Heart left ventricle (tissue), 16 donors: ENCODE data around the gene HMGCL. TPM values are rescaled to one million over a fixed set of nuclear protein-coding genes. Genes with fewer than 3 reads are reported as not detected.

Experiments
- ATAC-seq, 4 donors: fragments of 200-7000 bp; cut with Tn5 transposase; one replicate each; pipeline ENCODE4 v1.9.1; 2020 to 2022; ENCODE audit warnings: moderate library complexity in 4 of 4, mild to moderate bottlenecking in 3 of 4, moderate number of reproducible peaks in 1 of 4
- DNase-seq, 5 donors: peaks; one replicate each; pipeline ENCODE4 v3.0.0-alpha.2; 2020
- H3K27ac ChIP-seq, 12 donors: fragments of 200-600 bp; sonication (generic) in 4 of 12; one replicate each; pipeline versions ENCODE4 v1.5.0 to v1.8.0; 2016 to 2022; ENCODE audit warnings: mild to moderate bottlenecking in 2 of 12
- H3K27me3 ChIP-seq, 9 donors: fragments of 200-600 bp; sonication (generic) in 2 of 9; one replicate each; pipeline versions ENCODE4 v1.5.1 to v1.8.0; 2016 to 2022; ENCODE audit warnings: mild to moderate bottlenecking in 3 of 9
- H3K36me3 ChIP-seq, 9 donors: fragments of 200-600 bp; sonication (generic) in 2 of 9; one replicate each; pipeline versions ENCODE4 v1.5.0 to v1.8.0; 2018 to 2022; ENCODE audit warnings: mild to moderate bottlenecking in 2 of 9
- H3K4me1 ChIP-seq, 12 donors: fragments of 200-600 bp; sonication (generic) in 4 of 12; one replicate each; pipeline versions ENCODE4 v1.5.0 to v1.8.0; 2016 to 2022; ENCODE audit warnings: mild to moderate bottlenecking in 3 of 12
- H3K4me3 ChIP-seq, 12 donors: fragments of 200-600 bp; sonication (generic) in 4 of 12; one replicate each; pipeline versions ENCODE4 v1.5.0 to v1.8.0; 2017 to 2022; ENCODE audit warnings: mild to moderate bottlenecking in 9 of 12, moderate library complexity in 4 of 12
- H3K9me3 ChIP-seq, 12 donors: fragments of 200-600 bp; sonication (generic) in 4 of 12; one replicate each; pipeline versions ENCODE4 v1.5.0 to v1.8.0; 2016 to 2022; ENCODE audit warnings: mild to moderate bottlenecking in 1 of 12
- CTCF ChIP-seq, 12 donors: fragments of 200-600 bp; sonication (generic) in 4 of 12; IDR thresholded peaks; one replicate each; pipeline versions ENCODE4 v1.5.0 to v1.8.0; 2018 to 2022; ENCODE audit warnings: antibody characterized with exemption in 12 of 12, mild to moderate bottlenecking in 5 of 12
- POLR2A ChIP-seq, 2 donors: fragments of 450-650 bp; IDR thresholded peaks; one replicate each; pipeline ENCODE4 v1.6.1; 2017; ENCODE audit warnings: antibody characterized with exemption in 2 of 2, mild to moderate bottlenecking in 2 of 2, moderate library complexity in 2 of 2
- WGBS, 4 donors: extraction: QIAGEN DNeasy Blood & Tissue Kit in 2 of 4; methylation state at CpG; one replicate each; pipeline versions ENCODE4 v1.1.5 to v1.1.7; 2013 to 2018; 5-methylcytosine and 5-hydroxymethylcytosine counted together
- intact Hi-C, 10 donors: fragments of 100-400 bp; cut with DNase I; formaldehyde crosslinking; loops; one replicate each; pipeline versions ENCODE4 v1.11.1 to v1.14.2; 2022
- polyA plus RNA-seq, 2 donors: library from polyadenylated mRNA; stranded (reverse); fragments of 200-250 nt; gene quantifications; one replicate each; pipeline ENCODE4 v1.2.3, GENCODE V29; 2013
- total RNA-seq, 9 donors: library from RNA; depleted of rRNA in 2 of 9; stranded (reverse); fragments of >200 nt in 2 of 9; fragmentation: NEBNext Ultra II Directional in 3 of 9; extraction: Animal tissue kit (Norgen Biotek cat#: 25700) in 3 of 9; gene quantifications; one replicate each; pipeline versions ENCODE4 v1.1.0 to v1.2.4, GENCODE V29; 2016 to 2023
- donor health status: ischemic (EF 13 %, LVEDD 7.1; RV severe dilation, severe dysfunction).
- donor health status: healthy with polysubstance abuse.
- donor health status: DM: no; HTN: yes; CAD: no.
- donor health status: DM: no; HTN: no; CAD: no.
- donor health status: ischemic (EF 25% LVEDD 6.9; RV normal size, moderate dysfunction).
- donor health status: ischemic (EF 25% LVEDD 5.7; RV mildly dilated, moderate dysfunction).
- donor health status: healthy.
- donor health status: DM: yes; HTN: yes; CAD: no.
- donor health status: ischemic (EF 35%, LVEDD 5.7; RV mildly dilated, moderate dysfunction).
- donor health status: nonischemic (EF 11% LVEDD 7.7; RV severe dilation, severe dysfunction).
- donor health status: DM: yes; HTN: yes; CAD: no.
- donor health status: PGD.
- donor health status: ischemic (EF 29% LVEDD 5.4; RV normal size, mild dysfunction).
- donor health status: nonischemic (EF 23%, LVEDD 6.1; RV moderate dilation, normal function).

The HMGCL gene
- total and polyA plus RNA-seq, 11 donors = 22.0 to 44.3 (median 38.8) TPM

- WGBS, 4 donors = 66 to 69% (median 68%) methylated on average over 10 of the region's 10 CpGs
- ATAC-seq = no peak
- DNase-seq = no peak
- Histone ChIP-seq H3K4me1 (peaks cover 3 to 23% (median 20%) of the 10 kb centered on the region in 12 donors), H3K4me3 (peak overlapping the region in 3 of 12 donors; percentile 78 to 85 (median 79)), H3K27ac (peak overlapping the region in 2 of 12 donors; percentile 90 to 96), H3K27me3 (no peaks in the 10 kb centered on the region), H3K36me3 (peaks cover 0 to 28% (median 18%) of the 10 kb centered on the region in 9 donors), H3K9me3 (no peaks in the 10 kb centered on the region)
- intact Hi-C loops = loop anchor here in 3 of 10 donors (10.0 kb wide), 2 partner anchors 63 to 223 kb away; partner anchors contain the start of gene FUCA1 (in 2 of the 3)
- TF ChIP-seq CTCF (IDR thresholded peaks at IDR 0.05) (no peak), POLR2A (IDR thresholded peaks at IDR 0.05) (no peak)
Observed at GRCh38 chr1:23801876-23802275, 23.4 kb downstream of the HMGCL start.

- no peaks in the 10 kb centered on the region for H3K9me3 ChIP-seq
- no peaks in the 10 kb centered on the region for H3K27me3 ChIP-seq
- no peak for TF ChIP-seq CTCF (IDR thresholded peaks at IDR 0.05)
- TF ChIP-seq POLR2A (IDR thresholded peaks at IDR 0.05) = no peak
- H3K27ac ChIP-seq = peak overlapping the region; percentile 84 to 97 (median 93)
- H3K4me1 ChIP-seq = peaks cover 3 to 23% (median 20%) of the 10 kb centered on the region in 12 donors
- WGBS, 4 donors = 26 to 29% (median 27%) methylated on average over 17 to 19 of the region's 19 CpGs
- H3K36me3 ChIP-seq = peaks cover 0 to 25% (median 13%) of the 10 kb centered on the region in 9 donors
- intact Hi-C loops = loop anchor here in 3 of 10 donors (10.0 kb wide), 2 partner anchors 63 to 223 kb away; partner anchors contain the start of gene FUCA1 (in 2 of the 3)
- no peak for DNase-seq
- no peak for ATAC-seq
- peak overlapping the region; percentile 64 to 97 (median 80) for H3K4me3 ChIP-seq
Observed at GRCh38 chr1:23801338-23801748, 23.9 kb downstream of the HMGCL start.

DNA sequence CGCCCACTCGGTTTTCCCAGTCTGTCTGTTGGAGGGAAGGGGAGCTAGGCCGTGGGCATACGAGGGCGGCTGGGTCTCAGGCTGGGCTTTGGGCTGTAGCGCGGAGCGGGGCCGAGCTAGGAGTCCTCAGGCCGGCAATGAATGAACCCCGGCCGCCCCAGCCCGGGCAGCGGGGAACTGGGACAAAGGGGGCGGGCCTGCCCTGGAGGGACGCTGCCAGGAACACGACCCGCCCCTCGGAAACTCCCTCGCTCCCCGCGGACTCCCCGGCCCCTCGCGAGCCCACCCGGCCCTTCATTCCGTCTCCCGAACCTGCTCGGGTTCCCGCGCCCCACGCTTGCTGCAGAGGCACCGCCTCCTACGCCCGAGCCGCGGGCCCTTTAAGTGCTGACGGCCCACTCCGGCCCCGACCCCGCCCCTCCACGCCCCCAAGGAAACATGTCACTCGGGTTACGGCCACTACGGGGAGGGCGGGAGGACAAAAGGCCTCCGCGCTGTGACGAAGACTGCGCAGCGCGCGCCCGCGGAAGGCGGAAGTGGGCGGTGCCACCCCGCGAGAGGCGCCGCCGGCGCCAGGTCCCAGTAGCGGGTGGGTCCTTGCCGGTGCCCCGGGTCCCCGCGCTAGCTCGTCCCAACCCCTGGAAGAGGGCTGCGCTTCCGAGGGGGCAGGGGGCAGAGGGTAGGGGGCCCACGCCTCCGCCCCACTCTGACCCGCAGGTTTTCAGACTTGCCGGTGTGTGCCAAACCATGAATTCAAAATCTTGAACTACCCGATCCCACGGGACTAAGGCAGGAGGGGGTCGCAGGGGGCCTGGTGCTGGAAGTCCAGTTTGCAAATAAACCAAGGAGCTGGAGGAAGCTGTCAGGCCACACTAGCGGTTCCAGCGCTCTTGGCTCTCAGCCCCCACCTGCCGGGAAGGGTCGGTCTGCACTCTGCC, 24.6 kb downstream of the HMGCL start, which contains the start of gene GALE:
Gene GALE (minus strand): TSS at position 355 of the 938 bp plus-strand sequence. CDS start 1,747 bp downstream, outside the sequence.
- H3K4me3 ChIP-seq = peak within 1 kb of the TSS; percentile 64 to 97 (median 80)
- 0 to 2% (median 1%) methylated on average over 34 to 82 of the region's 82 CpGs for WGBS, 4 donors
- TF ChIP-seq POLR2A (IDR thresholded peaks at IDR 0.05) (peak in 1 of 2 donors; percentile 80), CTCF (IDR thresholded peaks at IDR 0.05) (no peak)
- H3K9me3 ChIP-seq = no peaks in the 10 kb centered on the region
- ATAC-seq (peak; percentile 95 to 97 (median 96)), DNase-seq (peak; percentile 98 to 99 (median 98))
- H3K36me3 ChIP-seq = peaks cover 0 to 31% (median 17%) of the 10 kb centered on the region in 9 donors
- peaks cover 3 to 23% (median 20%) of the 10 kb centered on the region in 12 donors for H3K4me1 ChIP-seq
- H3K27me3 ChIP-seq = no peaks in the 10 kb centered on the region
- peak within 1 kb of the TSS; percentile 84 to 97 (median 93) for H3K27ac ChIP-seq
- intact Hi-C loops = loop anchor here in 3 of 10 donors (10.0 kb wide), 2 partner anchors 64 to 224 kb away; partner anchors contain the start of gene FUCA1 (in 2 of the 3)
